C4-2B (cell line): ENCODE measurements around the gene PDHX.

Experiments used
- H3K27ac ChIP-seq: fragments of 450-650 bp; 2 replicates; pipeline ENCODE4 v1.5.1; 2017
- CTCF ChIP-seq: fragments of 450-650 bp; conservative IDR thresholded peaks from 2 replicates; pipeline ENCODE4 v1.5.1; 2017; ENCODE audit warnings: mild to moderate bottlenecking
- ZFX ChIP-seq: fragments of 450-650 bp; IDR thresholded peaks from 2 replicates; pipeline ENCODE4 v1.6.1; 2017

PDHX gene

GRCh38 chr11:34996958-34997357, 80.5 kb downstream of the PDHX start:
- H3K27ac ChIP-seq, result no peak overlapping the region

DNA sequence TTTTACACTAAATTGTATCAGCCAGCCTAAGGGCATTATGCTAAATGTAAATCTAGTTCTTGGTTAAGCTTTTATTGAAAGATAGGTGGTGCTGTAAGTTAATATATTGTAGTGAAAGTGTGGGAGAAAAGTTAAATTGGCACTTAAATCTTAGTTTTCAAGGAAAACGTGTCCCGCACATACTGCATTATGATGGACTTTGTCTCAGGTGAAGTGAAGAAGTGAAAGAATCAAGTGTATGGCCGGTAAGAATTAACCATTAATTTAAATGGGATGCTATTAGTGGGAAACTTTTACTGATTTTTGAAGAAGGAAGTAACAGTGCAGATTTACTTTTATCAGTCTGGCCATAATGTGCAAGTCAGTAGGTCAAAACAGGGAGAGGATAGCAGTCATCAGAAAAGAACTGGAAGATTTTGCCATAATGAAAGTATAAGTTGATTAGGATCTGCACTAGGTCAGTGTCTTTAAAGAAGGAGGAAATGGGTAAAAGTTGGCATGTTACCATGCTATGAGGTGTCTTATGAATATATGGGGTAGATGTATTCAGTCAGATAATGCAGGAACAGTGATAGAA, 81.6 kb downstream of the PDHX start:
- TF ChIP-seq CTCF (peak; percentile 58), ZFX (no peak)
- no peak overlapping the region for H3K27ac ChIP-seq

More at GRCh38 chr11:34996958-34997357, 80.5 kb downstream of the PDHX start:
- TF ChIP-seq CTCF, result no peak
- TF ChIP-seq ZFX, result no peak

- no peak overlapping the region for H3K27ac ChIP-seq
- TF ChIP-seq CTCF (no peak), ZFX (no peak)
Observed at GRCh38 chr11:34999453-34999852, 83.0 kb downstream of the PDHX start.

DNA sequence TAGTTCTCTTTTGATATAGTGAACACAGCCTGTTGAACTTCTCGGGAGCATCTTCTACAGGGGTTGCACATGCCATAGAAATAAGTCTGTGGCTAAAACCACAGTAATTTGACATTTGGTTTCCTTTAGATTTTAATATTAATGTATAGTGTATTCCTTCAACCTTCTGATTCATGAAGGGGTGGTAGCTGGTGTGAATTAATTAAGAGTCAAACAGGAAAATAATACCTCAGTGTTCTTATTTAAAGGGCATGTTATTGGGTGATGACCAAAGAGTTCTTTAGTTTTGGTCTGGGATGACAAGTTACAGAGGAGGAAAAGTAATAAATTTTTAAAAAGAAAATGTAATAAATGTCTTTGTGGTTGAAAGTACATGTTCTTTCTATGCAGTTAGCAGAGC, 86.8 kb downstream of the PDHX start:
- H3K27ac ChIP-seq, result no peak overlapping the region
- no peak for TF ChIP-seq CTCF
- TF ChIP-seq ZFX, result no peak

DNA sequence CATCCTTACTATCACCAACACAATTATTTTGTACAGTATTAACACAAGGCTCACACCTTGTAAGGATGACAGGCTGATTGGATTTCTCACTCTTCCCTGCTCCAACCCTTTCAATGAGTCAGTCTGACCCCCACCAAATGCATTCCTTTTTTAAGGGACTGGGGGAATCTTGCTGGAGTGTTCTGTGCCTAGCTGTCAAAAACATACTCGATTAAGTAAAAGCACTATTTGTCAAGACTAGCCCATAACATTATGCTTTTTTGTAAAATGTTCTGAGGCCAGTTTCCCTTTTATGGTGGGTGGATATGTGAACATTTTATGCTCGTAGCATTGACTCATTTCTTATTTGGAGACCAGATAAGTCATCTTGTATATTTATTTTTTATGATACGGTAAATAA, 87.2 kb downstream of the PDHX start:
- no peak for TF ChIP-seq CTCF
- H3K27ac ChIP-seq, result no peak overlapping the region

DNA sequence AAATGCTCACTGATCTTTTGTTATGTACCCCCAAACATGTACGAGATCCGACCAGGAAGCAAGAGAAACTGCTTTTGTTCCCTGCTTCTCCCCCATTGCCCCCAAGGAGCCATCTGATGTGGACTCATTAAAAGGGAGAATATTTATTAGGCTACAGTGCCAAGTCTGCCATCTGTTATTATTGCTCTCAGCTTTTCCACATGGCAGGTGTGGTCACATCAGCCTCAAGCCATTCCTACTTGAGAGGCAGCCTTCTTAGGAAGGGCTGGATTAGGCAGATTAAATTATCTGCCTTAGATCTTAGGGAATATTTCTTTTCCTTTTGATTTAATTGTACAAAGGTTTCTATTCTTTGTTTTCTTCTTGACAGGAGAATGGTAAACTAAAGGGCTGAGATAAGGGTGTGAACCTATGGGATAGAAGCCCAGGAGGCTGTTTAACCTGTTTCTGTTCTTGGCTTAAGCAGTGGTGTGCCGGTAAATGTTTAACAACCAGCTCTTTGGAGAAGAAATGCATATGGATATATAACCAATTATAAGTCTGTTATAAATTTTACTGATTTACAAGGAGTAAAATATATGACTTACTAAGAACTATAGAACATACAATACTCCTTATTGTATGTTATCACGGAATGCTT, 88.8 kb downstream of the PDHX start:
- TF ChIP-seq CTCF, result no peak
- H3K27ac ChIP-seq, result peak overlapping the region; percentile 48; the same call in 1 of the 2 replicates

- H3K27ac ChIP-seq, result no peak overlapping the region
- TF ChIP-seq ZFX (no peak), CTCF (no peak)
Observed at GRCh38 chr11:35006389-35007128, 90.1 kb downstream of the PDHX start.
